SW 1271 (cell line): ENCODE results near the gene UBE2J1.
"Not testable (repeated sequence)": the region's sequence is repeated elsewhere in the genome, so short reads cannot be mapped to it uniquely, and the experiment has no call there.

Experiments used
- DNase-seq, 2 experiments: peaks; one replicate each; lab custom pipeline; 2025; lab: John Stamatoyannopoulos, UW

The UBE2J1 gene

GRCh38 chr6:89320012-89320559 is 32.4 kb downstream of the UBE2J1 start:
- DNase-seq: no peak

DNA sequence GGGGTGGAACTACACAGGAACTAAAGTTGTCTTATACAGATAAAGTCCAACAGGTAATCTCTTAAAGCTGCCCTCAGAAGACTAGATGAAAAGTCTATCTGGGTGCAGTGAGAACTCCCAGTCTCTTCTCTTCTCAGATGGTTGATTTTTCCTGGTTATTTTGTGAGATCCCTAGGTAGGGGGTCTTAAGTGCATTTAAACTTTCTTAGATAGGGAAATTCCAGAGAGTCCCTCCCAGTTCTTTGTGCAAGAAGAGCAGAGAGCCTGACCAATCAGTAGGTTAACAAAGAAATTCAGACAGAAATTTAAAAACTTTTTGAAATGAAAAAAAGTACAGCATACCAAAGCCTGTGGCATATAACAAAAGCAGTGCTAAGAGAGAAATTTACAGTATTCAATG is 35.5 kb downstream of the UBE2J1 start:
- no peak for DNase-seq

DNA sequence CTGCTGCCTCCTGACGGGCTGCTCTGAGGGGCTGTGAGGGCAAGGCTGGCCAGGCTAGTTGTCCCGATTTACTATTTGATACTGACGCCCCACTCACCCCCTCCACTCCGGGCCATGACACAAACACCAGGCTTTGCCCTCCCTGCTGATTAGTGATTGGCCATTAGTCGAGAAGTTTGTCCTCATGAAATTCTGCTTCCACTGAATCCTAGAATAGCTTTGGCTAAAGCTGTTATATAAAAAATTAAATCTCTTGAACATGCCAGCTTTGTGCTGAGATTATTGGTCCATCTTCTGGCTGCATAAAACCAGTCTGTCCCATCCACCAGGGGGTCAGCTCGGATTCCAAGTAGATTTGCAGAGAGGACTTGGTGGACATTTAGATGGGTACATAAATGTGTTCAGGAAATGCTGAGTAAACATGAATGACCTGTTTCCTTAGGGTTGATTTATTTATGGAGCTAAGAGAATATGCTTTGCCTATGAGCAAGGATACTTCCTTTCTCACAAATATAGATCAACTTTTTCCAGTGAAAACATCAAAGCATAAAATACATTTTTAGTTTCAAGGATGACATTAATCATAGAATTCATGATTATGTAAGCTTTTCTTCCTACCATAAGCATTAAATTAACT is 37.2 kb downstream of the UBE2J1 start, which contains the start of gene GABRR2:
GABRR2 (minus strand) TSS at position 51 of the 637 bp plus-strand sequence. CDS start 134 bp downstream, outside the sequence.
- no peak for DNase-seq

DNA sequence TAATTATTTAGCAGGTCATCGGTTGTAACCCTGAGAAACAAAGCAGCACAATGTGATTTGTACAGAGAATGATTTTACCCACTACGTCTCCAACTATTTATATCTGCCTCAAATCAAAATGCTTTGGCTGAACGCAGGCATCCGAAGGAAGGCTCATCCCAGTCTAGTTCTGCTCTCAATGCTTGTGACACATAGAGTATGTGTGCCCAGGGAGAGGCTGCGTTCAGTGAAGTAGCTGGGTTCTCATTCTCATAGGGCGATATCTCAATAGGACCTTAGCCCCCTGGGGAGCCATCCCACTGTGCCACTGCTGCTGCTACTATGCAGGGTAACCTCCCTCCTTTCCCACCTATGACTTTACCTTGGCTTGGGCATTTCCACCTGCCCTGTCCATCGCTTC is 37.8 kb downstream of the UBE2J1 start:
- no peak for DNase-seq

DNA sequence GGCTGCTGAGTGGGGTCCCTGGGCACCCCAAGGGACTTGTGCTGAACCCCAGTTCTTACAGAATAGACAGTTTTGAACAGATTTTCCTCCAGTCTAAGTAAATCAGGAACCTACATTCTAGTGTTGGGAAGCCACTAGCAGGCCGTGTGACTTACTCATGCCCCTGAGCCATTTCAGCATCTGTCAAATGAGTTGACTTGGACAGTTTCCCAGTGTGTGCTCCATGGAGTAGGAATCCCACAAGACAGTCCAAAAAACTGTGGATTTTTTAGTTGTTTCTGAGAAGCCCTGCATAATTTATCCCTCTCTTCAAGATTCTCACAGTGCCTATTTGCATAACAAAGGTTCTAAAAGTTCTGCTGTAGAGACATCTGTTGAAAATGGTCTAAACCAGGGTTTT is 39.5 kb downstream of the UBE2J1 start:
- no peak for DNase-seq

DNA sequence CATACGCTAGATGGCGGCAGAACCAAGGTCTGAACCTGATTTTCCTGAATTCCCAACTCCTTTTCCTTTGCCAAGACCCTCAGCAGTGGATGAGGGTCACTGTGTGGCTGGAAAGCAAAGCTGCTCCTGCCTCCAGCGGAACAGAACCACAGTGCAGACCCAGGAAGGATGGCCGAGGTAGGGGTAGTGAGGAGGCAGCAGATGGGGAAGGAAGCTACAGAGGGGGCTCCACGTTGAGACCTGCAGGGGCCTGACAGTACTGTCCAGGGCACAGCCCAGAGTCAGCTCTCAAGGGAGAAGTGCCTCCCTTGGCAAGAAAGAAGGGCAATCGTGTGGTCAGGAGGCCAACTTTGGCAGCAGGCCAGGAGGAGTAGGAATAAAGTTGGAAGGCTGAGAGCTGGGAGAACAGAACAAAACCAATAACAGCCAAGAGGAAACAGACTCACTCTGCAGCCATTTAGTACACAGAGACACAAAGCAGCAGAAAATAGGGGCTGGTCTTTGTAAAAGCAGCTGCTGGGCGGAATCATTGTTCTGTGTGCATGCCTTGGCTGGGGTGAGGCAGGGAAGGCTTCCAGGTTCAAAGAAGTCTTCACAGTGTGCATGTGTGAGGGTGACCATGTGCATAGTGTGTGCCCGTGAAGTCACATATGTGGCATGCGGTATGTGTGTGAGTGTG is 40.5 kb downstream of the UBE2J1 start:
- DNase-seq: no peak

DNA sequence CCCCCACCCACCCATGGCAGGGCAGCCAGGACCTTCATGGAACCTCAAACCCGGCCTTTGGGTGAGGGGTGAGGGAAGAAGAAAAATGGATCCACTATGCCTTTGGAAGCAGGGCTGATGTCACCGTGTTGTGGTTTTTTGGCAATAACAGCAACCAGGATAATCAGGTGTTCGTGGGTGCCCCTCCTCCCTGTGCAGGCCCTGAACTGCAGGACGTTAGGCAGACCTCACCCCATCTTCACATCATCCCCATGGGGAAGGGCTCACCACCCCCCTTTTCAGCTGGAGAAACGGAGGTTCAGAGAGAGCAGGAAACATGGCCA is 41.0 kb downstream of the UBE2J1 start:
- DNase-seq: no peak

DNA sequence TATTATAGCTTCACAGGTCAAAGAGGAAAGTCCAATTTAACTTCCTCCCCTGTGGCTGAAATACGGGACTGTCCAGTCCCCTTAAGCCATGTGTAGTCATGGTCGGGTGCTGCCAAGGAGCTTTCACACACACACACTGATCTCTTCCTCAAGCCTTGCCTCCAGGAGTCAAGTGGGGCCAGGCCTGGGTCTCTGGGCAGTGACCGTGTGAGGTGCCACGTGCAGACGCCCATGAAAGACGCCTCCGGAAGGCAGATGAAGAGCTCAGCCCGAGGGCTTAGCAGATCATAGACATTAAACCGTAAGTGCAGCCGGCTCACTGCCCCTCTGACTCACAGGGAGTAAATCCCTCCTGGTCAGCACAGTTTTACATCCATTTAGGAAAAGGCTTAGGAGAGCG is 41.6 kb downstream of the UBE2J1 start:
- DNase-seq: no peak

GRCh38 chr6:89308525-89309395 is 43.8 kb downstream of the UBE2J1 start:
- DNase-seq: no peak

DNA sequence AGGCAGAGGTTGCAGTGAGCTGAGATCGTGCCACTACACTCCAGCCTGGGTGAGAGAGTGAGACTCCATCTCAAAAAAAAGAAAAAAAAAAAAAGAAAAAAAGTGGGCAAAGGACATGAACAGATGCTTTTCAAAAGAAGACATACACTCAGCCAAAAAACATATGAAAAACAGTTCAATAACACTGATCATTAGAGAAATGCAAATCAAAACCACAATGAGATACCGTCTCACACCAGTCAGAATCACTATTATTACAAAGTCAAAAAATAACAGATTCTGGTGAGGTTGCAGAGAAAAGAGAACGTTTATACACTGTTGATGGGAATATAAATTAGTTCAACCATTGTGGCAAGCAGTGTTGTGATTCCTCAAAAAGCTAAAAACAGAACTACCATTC is 48.0 kb downstream of the UBE2J1 start:
- DNase-seq: not testable (repeated sequence)

DNA sequence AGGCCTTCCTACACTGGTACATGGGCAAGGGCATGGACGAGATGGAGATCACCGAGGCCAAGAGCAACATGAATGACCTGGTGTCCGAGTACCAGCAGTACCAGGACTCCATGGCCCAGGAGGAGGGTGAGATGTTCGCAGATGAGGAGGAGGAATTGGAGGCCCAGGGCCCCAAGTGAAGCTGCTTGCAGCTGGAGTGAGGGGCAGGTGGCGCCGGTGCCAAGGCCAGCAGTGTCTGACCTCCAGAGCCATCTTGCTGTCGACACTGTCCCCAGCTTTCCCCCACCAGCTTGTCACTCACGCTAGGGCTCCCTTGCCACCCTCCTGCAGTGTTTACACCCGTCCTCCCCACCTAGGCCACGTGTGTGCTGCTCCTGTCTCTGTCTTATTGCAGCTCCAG is 49.6 kb downstream of the UBE2J1 start:
- no peak for DNase-seq

DNA sequence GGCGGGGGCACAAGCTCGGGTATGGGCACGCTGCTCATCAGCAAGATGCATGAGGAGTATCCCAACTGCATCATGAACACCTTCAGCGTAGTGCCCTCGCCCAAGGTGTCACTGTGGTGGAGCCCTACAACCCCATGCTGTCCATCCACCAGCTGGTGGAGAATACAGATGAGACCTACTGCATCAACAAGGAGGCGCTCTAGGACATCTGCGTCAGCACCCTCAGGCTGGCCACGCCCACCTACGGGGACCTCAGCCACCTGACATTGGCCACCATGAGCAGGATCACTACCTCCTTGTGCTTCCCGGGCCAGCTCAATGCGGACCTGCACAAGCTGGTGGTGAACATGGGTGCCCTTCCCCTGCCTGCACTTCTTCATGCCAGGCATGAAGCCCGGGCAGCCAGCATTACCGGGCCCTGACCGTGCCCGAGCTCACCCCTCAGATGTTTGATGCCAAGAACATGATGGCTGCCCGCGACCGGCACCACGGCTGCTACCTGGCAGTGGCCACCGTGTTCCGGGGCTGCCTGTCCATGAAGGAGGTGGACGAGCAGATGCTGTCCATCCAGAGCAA is 50.2 kb downstream of the UBE2J1 start:
- DNase-seq: no peak

GRCh38 chr6:89301586-89302194 is 50.8 kb downstream of the UBE2J1 start:
- no peak for DNase-seq

DNA sequence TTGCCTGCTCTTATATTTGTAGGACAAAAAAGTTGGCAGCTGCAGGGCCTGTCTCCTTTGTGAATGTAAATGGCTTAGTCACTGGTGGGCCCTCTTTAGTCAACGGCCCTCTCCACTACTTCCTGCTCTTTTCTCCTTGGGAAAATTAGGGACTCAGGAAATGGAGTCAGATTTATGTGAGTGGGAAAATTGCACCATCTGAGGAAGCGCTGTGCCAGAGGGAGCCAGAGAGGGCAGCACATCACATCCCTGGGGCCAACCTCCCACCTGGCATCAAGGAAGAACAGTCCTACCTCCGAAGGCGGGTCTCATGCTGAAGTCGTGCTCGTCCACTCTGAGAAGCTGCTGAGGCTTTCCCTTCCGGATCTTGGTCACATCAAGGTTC is 53.1 kb downstream of the UBE2J1 start:
- DNase-seq: peak; percentile 33 to 67

GRCh38 chr6:89298680-89299465 is 53.6 kb downstream of the UBE2J1 start:
- peak; percentile 59 to 87 for DNase-seq

GRCh38 chr6:89297695-89298351 is 54.7 kb downstream of the UBE2J1 start:
- peak; percentile 95 to 97 for DNase-seq

GRCh38 chr6:89295981-89296380 is 56.5 kb downstream of the UBE2J1 start:
- DNase-seq: no peak

DNA sequence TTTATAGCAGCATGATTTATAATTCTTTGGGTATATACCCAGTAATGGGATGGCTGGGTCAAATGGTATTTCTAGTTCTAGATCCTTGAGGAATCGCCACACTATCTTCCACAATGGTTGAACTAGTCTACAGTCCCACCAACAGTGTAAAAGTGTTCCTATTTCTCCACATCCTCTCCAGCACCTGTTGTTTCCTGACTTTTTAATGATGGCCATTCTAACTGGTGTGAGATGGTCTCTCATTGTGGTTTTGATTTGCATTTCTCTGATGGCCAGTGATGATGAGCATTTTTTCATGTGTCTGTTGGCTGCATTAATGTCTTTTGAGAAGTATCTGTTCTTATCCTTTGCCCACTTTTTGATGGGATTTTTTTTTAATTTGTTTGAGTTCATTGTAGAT is 57.4 kb downstream of the UBE2J1 start:
- not testable (repeated sequence) for DNase-seq

DNA sequence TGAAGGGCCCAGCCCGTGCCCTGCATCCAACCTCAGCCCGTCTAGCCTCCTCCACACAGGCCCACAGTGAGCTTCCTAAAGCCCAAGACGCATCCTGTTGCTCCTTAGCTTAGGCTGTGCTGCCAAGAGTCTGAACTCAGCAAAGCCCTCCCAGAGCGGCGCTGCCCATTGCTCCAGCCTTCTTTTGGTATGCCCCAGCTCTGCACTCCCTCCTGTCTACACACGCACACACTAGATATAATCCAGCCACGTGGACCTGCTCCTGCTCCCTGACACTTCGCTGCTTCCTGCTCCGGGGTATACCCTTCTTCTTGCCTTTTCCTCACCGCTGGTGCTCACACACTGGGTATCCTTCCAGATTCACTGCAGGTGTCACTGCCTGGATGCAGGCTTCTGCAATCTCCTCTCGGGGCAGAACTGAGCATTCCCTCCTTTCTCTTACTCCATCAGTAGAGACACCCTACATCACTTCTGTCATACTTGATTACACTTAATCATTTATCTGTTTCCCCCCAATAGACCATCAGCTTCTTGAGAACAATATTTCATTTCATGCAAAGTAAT is 61.2 kb downstream of the UBE2J1 start:
- DNase-seq: no peak
